Prostate gland (tissue), 2 donors: ENCODE results near the gene SH3BGRL. TPM values are rescaled to one million over a fixed set of nuclear protein-coding genes. Genes with fewer than 3 reads are reported as not detected.

Experiments used
- DNase-seq: peaks from one replicate; pipeline ENCODE4 v3.0.0-alpha.2; 2019; ENCODE audit warnings: low spot score
- H3K27ac ChIP-seq, 2 donors: fragments of 200-600 bp; sonication (generic); 2 replicates each; pipeline ENCODE4 v1.5.1; 2017 to 2019
- H3K27me3 ChIP-seq: fragments of 200-600 bp; sonication (generic); replicated peaks from 2 replicates; pipeline ENCODE4 v1.5.1; 2019; ENCODE audit not compliant: insufficient read depth
- H3K36me3 ChIP-seq, 2 donors: fragments of 200-600 bp; sonication (generic); 1 replicate in 1 of 2; 2 replicates in 1 of 2; pipeline versions ENCODE4 v1.5.1 to v1.8.1; 2017 to 2019
- H3K4me1 ChIP-seq: fragments of 200-600 bp; sonication (generic); replicated peaks from 2 replicates; pipeline ENCODE4 v1.5.1; 2019
- H3K4me3 ChIP-seq, 2 donors: fragments of 200-600 bp; sonication (generic); 2 replicates each; pipeline ENCODE4 v1.5.1; 2017 to 2019
- H3K9me3 ChIP-seq: fragments of 200-600 bp; sonication (generic); 2 replicates; pipeline ENCODE4 v1.5.1; 2017
- POLR2A ChIP-seq: fragments of 450-650 bp; IDR thresholded peaks from one replicate; pipeline ENCODE4 v1.6.1; 2016; ENCODE audit warnings: antibody characterized with exemption, mild to moderate bottlenecking
- POLR2AphosphoS5 ChIP-seq: sonication (generic); formaldehyde crosslinking; IDR thresholded peaks from one replicate; pipeline ENCODE4 v1.6.1; 2017; ENCODE audit warnings: antibody characterized with exemption
- WGBS: methylation state at CpG from one replicate; pipeline ENCODE4 v1.1.5; 2018; 5-methylcytosine and 5-hydroxymethylcytosine counted together
- intact Hi-C: fragments of 100-400 bp; cut with DNase I; formaldehyde crosslinking; loops from one replicate; pipeline ENCODE4 v1.14.2; 2022
- total RNA-seq, 2 donors: library from RNA; depleted of rRNA; stranded (reverse); fragments of >200 nt; gene quantifications; one replicate each; pipeline ENCODE4 v1.1.0, GENCODE V29; 2016
- TF ChIP-seq, protein P1 (sequence below), 4 experiments: fragments of 200-600 bp in 2 of 4; fragments of 450-650 bp in 2 of 4; sonication (generic) in 2 of 4; IDR thresholded peaks; 1 replicate in 3 of 4; 2 replicates in 1 of 4; pipeline ENCODE4 v1.5.1; 2016 to 2019; ENCODE audit warnings: antibody characterized with exemption in 4 of 4, mild to moderate bottlenecking in 2 of 4, moderate library complexity in 2 of 4

The SH3BGRL gene
- total RNA-seq, 2 donors from 2014 or later = 108 to 181 TPM

DNA sequence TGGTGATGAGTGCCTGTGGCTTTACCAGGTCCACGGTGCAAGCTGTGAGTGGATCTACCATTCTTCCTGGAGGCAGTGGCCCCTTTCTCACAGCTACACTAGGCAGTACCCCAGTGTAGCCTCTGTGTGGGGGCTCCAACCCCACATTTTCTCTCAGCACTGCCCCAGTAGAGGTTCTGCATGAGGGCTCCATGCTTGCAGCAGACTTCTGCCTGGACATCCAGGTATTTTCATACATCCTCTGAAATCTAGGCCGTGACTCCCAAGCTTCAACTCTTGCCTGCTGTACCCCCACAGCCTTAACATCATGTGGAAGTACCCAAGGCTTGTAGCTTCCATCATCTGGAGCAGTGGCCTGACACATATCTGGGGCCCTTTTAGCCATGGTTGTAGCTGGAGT, 90.1 kb downstream of the SH3BGRL start:
- no CpG with 5 or more reads among the region's 2 CpGs for WGBS
- no peak for DNase-seq
- Histone ChIP-seq H3K9me3 (no peaks in the 10 kb centered on the region), H3K4me3 (no peak overlapping the region), H3K27ac (no peak overlapping the region), H3K27me3 (no peaks in the 10 kb centered on the region), H3K36me3 (no peaks in the 10 kb centered on the region), H3K4me1 (no peaks in the 10 kb centered on the region)
- no peak for TF ChIP-seq POLR2A
- TF ChIP-seq, protein P1, sequence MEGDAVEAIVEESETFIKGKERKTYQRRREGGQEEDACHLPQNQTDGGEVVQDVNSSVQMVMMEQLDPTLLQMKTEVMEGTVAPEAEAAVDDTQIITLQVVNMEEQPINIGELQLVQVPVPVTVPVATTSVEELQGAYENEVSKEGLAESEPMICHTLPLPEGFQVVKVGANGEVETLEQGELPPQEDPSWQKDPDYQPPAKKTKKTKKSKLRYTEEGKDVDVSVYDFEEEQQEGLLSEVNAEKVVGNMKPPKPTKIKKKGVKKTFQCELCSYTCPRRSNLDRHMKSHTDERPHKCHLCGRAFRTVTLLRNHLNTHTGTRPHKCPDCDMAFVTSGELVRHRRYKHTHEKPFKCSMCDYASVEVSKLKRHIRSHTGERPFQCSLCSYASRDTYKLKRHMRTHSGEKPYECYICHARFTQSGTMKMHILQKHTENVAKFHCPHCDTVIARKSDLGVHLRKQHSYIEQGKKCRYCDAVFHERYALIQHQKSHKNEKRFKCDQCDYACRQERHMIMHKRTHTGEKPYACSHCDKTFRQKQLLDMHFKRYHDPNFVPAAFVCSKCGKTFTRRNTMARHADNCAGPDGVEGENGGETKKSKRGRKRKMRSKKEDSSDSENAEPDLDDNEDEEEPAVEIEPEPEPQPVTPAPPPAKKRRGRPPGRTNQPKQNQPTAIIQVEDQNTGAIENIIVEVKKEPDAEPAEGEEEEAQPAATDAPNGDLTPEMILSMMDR (IDR thresholded peaks at IDR 0.05) = no peak
- TF ChIP-seq POLR2AphosphoS5 = no peak
- intact Hi-C loops = no loop called here

DNA sequence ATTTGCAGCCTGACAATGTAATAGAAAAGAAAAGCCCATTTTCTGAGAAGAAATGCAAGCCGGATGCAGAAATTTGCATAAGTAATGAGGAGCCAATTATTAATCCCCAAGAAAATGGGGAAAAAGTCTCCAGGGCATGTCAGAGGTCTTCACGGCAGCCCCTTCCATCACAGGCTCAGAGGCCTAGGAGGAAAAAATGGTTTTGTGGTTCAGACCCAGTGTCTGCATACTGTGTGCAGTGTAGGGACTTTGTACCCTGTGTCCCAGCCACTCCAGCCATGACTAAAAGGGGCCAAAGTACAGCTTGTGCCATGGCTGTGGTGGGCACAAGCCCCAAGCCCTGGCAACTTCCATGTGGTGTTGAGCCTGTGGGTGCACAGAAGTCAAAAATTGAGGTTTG, 92.2 kb downstream of the SH3BGRL start:
- TF ChIP-seq POLR2A (no peak), POLR2AphosphoS5 (no peak)

DNA sequence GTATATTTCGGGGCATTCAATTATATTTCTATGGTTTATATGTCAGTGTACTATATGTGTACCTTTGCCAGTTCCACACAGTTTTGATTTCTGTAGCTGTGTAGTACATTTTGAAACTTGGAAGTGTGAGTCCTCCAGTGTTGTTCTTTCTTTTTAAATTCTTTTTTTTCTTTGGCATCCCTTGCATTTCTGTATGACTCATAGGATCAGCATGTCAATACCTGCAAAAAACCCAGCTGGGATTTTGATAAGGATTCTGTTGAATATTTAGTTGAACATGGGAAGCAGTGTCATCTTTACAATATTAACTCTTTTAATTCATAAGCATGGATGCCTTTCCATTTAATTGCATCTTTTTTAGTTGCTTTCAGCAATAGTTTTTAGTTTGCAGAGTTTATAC, 100.0 kb downstream of the SH3BGRL start:
- Histone ChIP-seq H3K9me3 (no peaks in the 10 kb centered on the region), H3K27me3 (no peaks in the 10 kb centered on the region), H3K4me3 (no peak overlapping the region), H3K4me1 (no peaks in the 10 kb centered on the region), H3K36me3 (no peaks in the 10 kb centered on the region), H3K27ac (no peak overlapping the region)
- TF ChIP-seq POLR2AphosphoS5 = no peak
- WGBS = 83% methylated on average over 1 of the region's 1 CpG
- intact Hi-C loops = no loop called here
- no peak for DNase-seq

More for the DNA sequence above, 92.2 kb downstream of the SH3BGRL start:
- no peak for DNase-seq
- Histone ChIP-seq H3K4me3 (no peak overlapping the region), H3K27me3 (no peaks in the 10 kb centered on the region), H3K4me1 (no peaks in the 10 kb centered on the region), H3K36me3 (no peaks in the 10 kb centered on the region), H3K27ac (no peak overlapping the region), H3K9me3 (no peaks in the 10 kb centered on the region)
- 91% methylated on average over 2 of the region's 2 CpGs for WGBS
- intact Hi-C loops = no loop called here

DNA sequence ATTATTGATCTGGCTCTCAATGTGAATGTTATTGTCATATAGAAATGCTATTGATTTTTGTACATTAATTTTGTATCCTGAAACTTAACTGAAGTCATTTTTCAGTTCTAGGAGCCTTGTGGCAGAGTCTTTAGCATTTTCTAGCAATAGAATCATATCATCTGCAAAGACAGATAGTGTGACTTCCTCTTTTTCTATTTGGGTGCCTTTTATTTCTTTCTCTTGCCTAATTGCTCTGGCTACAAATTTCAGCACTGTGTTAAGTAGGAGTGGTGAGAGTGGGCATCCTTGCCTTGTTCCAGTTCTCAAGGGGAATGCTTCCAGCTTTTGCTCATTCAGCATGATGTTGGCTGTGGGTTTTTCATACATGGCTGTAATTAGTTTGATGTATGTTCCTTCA, 102.7 kb downstream of the SH3BGRL start:
- TF ChIP-seq, protein P1 (IDR thresholded peaks at IDR 0.05) = no peak
- TF ChIP-seq POLR2A (no peak), POLR2AphosphoS5 (no peak)
- DNase-seq = no peak
- no peak overlapping the region for H3K27ac ChIP-seq

DNA sequence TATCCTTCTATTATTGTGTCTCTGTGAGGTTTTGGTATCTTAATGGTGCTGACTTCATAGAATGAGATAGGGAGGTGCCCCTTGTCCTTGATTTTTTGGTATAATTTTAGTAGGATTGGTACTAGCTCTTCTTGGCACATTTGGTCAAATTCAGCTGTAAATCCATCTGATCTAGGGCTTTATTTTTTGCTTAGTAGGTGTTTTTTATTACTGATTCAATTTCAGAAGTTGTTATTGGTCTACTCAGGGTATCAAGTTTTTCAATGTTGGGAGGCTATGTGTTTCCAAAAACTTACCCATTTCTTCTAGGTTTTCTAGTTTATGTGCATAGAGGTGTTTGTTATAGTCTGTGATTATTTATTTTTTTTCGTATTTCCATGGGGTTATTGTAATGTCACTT, 103.3 kb downstream of the SH3BGRL start:
- intact Hi-C loops = no loop called here
- TF ChIP-seq, protein P1 (IDR thresholded peaks at IDR 0.05) = no peak
- TF ChIP-seq POLR2A = no peak
- TF ChIP-seq POLR2AphosphoS5 = no peak
- Histone ChIP-seq H3K9me3 (no peaks in the 10 kb centered on the region), H3K36me3 (no peaks in the 10 kb centered on the region), H3K27me3 (no peaks in the 10 kb centered on the region), H3K4me1 (no peaks in the 10 kb centered on the region), H3K27ac (no peak overlapping the region), H3K4me3 (no peak overlapping the region)
- 100% methylated on average over 1 of the region's 1 CpG for WGBS
- no peak for DNase-seq

More for the DNA sequence above, 102.7 kb downstream of the SH3BGRL start:
- intact Hi-C loops = no loop called here
- Histone ChIP-seq H3K36me3 (no peaks in the 10 kb centered on the region), H3K9me3 (no peaks in the 10 kb centered on the region), H3K4me3 (no peak overlapping the region), H3K4me1 (no peaks in the 10 kb centered on the region), H3K27me3 (no peaks in the 10 kb centered on the region)

DNA sequence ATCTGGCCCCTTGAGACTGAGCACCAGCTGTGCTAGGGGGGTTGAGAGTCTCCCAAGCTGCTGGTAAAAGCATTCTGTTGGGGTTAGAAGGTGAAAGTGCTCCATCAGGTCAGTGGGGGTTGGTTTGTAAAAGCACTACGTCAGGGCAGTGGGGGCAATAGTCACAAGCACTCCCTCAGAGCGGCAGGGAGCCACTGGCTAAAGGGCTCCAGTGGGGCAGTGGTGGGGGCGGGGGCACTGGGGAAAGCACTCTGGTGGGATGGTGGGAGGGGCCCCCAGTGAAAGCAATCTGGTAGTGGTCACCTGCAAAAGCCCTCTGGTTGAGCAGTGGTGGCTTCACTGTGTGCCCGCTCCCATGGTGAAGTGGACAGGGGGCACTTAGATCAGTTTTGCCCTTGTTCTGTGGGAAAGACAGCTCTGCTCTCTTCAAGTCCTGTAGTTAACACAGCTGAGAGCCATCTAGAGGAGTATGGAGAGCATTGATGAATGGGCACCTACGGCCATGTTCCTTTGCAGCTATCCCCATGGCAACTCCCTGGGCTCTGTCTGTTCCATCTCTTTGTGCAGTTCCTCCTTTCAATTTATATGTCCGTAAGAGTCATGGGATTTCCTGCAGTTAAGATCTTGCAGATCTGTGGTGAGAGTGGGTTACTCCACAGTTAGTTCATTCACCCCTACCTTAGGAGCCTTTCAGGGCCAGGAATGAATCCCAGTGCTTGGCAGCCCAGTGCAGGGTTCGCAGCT, 106.4 kb downstream of the SH3BGRL start:
- no peaks in the 10 kb centered on the region for H3K27me3 ChIP-seq
- 94% methylated on average over 7 of the region's 7 CpGs for WGBS
- no peaks in the 10 kb centered on the region for H3K9me3 ChIP-seq
- TF ChIP-seq POLR2AphosphoS5 (no peak), POLR2A (no peak)
- TF ChIP-seq, protein P1 (IDR thresholded peaks at IDR 0.05) = no peak
- no peak overlapping the region for H3K4me3 ChIP-seq
- H3K4me1 ChIP-seq = no peaks in the 10 kb centered on the region
- no peak for DNase-seq
- H3K27ac ChIP-seq = no peak overlapping the region
- intact Hi-C loops = no loop called here
- H3K36me3 ChIP-seq = no peaks in the 10 kb centered on the region
